ENCODE measurements around the gene RPTOR. TPM values are rescaled to one million over a fixed set of nuclear protein-coding genes. Genes with fewer than 3 reads are reported as not detected.

Gene RPTOR
- polyA plus RNA-seq, 1 donor from 2014 or later: 8.0 TPM

DNA sequence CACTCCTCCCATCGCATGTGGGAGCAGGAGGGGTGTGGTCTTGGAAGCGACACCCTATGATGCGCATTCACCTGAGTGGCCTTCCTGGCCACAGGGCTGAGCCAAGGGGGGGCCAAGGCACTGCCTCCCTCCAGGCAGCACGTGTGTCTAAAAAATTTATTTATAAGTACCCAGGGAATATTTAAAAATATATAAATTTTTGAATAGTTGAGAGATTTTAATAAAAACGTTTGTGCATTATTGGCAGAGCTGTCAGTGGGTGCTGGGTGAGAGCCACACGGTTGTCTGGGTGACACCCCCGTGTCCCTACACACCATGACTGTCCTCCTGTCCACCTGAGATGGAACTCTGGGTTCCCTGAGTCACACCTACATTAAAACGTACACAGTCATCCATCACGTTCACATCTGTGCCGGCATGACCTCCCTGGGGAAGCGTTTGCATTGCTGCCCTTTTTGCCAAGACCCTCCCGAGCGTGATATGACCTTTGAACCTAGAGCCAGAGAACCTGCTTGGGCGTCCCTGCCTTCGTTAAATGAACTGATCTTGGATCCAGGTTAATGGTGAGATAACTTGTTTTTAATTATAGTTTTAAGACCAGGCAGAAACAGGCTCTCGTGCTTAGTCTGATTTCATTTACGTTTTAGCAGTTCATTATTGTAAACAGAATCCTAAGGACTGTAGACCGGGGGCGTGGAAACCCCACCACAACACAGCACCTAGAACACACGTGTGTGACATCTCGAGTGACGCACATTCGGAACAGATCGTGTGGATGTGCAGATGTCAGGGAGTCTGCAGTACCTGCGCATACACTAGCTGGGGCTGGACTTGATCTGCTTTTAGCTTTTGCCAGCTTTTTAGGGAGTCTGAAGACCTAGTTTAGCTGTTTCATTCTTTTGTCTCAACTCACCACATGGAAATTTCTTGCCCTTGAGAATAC is 254.2 kb downstream of the RPTOR start:
- no peaks in the 10 kb centered on the region for H3K79me2 ChIP-seq (replicated peaks; ENCODE audit: insufficient read depth, low read length)
- no peaks in the 10 kb centered on the region for H4K20me1 ChIP-seq (ENCODE audit: insufficient read depth)
- no peak overlapping the region for H3K4me3 ChIP-seq (ENCODE audit: low read length)
- no peak overlapping the region for H3K4me2 ChIP-seq (ENCODE audit: low read length)
- H3K9ac ChIP-seq (ENCODE audit: low read length): no peak overlapping the region
- no peaks in the 10 kb centered on the region for H3K9me2 ChIP-seq (ENCODE audit: insufficient read depth, low read length)
- no peaks in the 10 kb centered on the region for H3K9me3 ChIP-seq (ENCODE audit: low read length)
- no peaks in the 10 kb centered on the region for H3K27me3 ChIP-seq (ENCODE audit: insufficient read depth, low read depth, low read length)
- H3F3A ChIP-seq (ENCODE audit: insufficient read depth, low read length, poor library complexity, severe bottlenecking): no peaks in the 10 kb centered on the region
- no peak overlapping the region for H2AFZ ChIP-seq (ENCODE audit: low read depth, low read length)
- no peak for TF ChIP-seq SMC3 (conservative IDR thresholded peaks at IDR 0.05; ENCODE audit: poor library complexity)
- no peak for TF ChIP-seq RAD21 (conservative IDR thresholded peaks at IDR 0.05)
- no peak for TF ChIP-seq REST (IDR thresholded peaks at IDR 0.05; ENCODE audit: borderline replicate concordance)
- no peak for TF ChIP-seq TAF1 (IDR thresholded peaks at IDR 0.05; ENCODE audit: low read depth)
- no peak for TF ChIP-seq EP300 (conservative IDR thresholded peaks at IDR 0.05; ENCODE audit: poor library complexity, severe bottlenecking)
- TF ChIP-seq CTCF (IDR thresholded peaks at IDR 0.05; ENCODE audit: poor library complexity, severe bottlenecking): no peak
- TF ChIP-seq POLR2AphosphoS5 (IDR thresholded peaks at IDR 0.05): no peak
- TF ChIP-seq EZH2 (IDR thresholded peaks at IDR 0.05; ENCODE audit: borderline replicate concordance, insufficient read depth, low read length, poor library complexity, severe bottlenecking): no peak
- TF ChIP-seq MXI1 (conservative IDR thresholded peaks at IDR 0.05; ENCODE audit: poor library complexity, severe bottlenecking): no peak
- H3K27ac ChIP-seq (ENCODE audit: low read length): no peak overlapping the region
- H3K36me3 ChIP-seq (ENCODE audit: insufficient read depth, low read length): no peaks in the 10 kb centered on the region

DNA sequence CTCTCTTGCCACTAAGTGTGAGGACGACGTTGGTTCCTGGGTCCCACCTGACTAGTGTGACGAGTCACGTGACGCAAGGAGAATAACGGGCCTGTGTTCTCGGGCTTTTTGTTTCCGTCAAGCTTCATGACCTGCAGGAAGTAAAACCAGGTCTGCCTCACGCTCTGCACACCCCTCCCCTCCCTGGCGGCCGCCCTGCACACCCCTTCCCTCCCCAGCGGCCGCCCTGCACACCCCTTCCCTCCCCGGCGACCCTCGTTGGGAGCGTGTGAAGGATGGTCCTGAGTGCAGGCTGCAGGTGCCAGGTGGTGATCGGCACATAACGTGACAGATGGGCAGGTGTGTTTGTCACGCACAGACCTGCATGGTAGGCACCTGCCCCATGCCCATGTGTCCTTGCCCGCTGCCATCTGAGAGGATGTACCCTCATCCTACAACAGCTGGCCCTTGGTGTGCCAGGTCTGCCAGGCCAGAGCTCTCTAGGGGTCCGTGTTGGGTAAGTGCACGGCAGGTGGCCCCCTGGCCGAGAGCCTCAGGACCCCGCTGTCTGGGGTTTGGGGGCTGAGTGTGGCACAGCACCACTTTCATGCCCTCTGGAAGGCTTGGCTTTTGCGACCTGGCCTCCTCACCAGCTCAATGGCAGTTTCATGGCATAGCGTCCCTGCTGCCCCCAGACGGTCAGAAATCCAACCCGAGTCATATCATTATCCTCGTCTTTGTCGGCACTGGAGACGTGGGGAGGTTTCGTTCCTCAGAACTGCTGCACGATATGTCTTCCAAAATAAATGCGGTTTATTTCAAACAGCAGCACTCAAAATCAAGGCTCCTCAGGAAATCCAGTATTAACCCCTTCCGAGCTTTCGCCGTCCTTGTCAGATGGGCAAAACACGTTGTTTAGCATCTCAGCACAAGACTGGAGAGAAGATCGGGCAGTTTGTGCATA is 255.2 kb downstream of the RPTOR start:
- Histone ChIP-seq H3K9ac (ENCODE audit: low read length) (no peak overlapping the region), H3K79me2 (replicated peaks; ENCODE audit: insufficient read depth, low read length) (no peaks in the 10 kb centered on the region), H3K27me3 (ENCODE audit: insufficient read depth, low read depth, low read length) (no peaks in the 10 kb centered on the region), H4K20me1 (ENCODE audit: insufficient read depth) (no peaks in the 10 kb centered on the region), H3K27ac (ENCODE audit: low read length) (no peak overlapping the region), H3K4me3 (ENCODE audit: low read length) (no peak overlapping the region), H3K4me2 (ENCODE audit: low read length) (no peak overlapping the region), H2AFZ (ENCODE audit: low read depth, low read length) (no peak overlapping the region), H3K36me3 (ENCODE audit: insufficient read depth, low read length) (no peaks in the 10 kb centered on the region), H3F3A (ENCODE audit: insufficient read depth, low read length, poor library complexity, severe bottlenecking) (no peaks in the 10 kb centered on the region), H3K9me3 (ENCODE audit: low read length) (no peaks in the 10 kb centered on the region), H3K9me2 (ENCODE audit: insufficient read depth, low read length) (no peaks in the 10 kb centered on the region)
- TF ChIP-seq MXI1 (conservative IDR thresholded peaks at IDR 0.05; ENCODE audit: poor library complexity, severe bottlenecking): no peak
- no peak for TF ChIP-seq SMC3 (conservative IDR thresholded peaks at IDR 0.05; ENCODE audit: poor library complexity)
- TF ChIP-seq TAF1 (IDR thresholded peaks at IDR 0.05; ENCODE audit: low read depth): no peak
